GM23338 (cell line): ENCODE measurements around the gene UBL3. TPM values are rescaled to one million over a fixed set of nuclear protein-coding genes. Genes with fewer than 3 reads are reported as not detected.

Experiments
- ATAC-seq: fragments of 200-7000 bp; cut with Tn5 transposase; 3 replicates; pipeline ENCODE4 v1.9.1; 2020
- DNase-seq: peaks from one replicate; pipeline ENCODE4 v3.0.0-alpha.2; 2015; ENCODE audit warnings: low spot score
- H2AFZ ChIP-seq: fragments of 200-600 bp; sonication (generic); 2 replicates; pipeline ENCODE4 v1.8.0; 2016; ENCODE audit warnings: antibody characterized with exemption, mild to moderate bottlenecking, moderate library complexity
- H3F3A ChIP-seq: fragments of 200-600 bp; sonication (generic); replicated peaks from 2 replicates; pipeline ENCODE4 v1.8.0; 2017; ENCODE audit warnings: antibody characterized with exemption, mixed run types, low read depth
- H3K27ac ChIP-seq: fragments of 200-600 bp; sonication (generic); 2 replicates; pipeline ENCODE4 v1.6.1; 2016; ENCODE audit warnings: low read depth
- H3K27me3 ChIP-seq: fragments of 200-600 bp; sonication (generic); 2 replicates; pipeline ENCODE4 v1.8.0; 2016; ENCODE audit warnings: mild to moderate bottlenecking, mixed run types, moderate library complexity; ENCODE audit not compliant: insufficient read depth
- H3K36me3 ChIP-seq: fragments of 200-600 bp; sonication (generic); 2 replicates; pipeline ENCODE4 v1.8.0; 2016; ENCODE audit warnings: mild to moderate bottlenecking; ENCODE audit not compliant: insufficient read depth
- H3K4me1 ChIP-seq: fragments of 200-600 bp; sonication (generic); 2 replicates; pipeline ENCODE4 v1.8.0; 2016; ENCODE audit warnings: mild to moderate bottlenecking, moderate library complexity; ENCODE audit not compliant: insufficient read depth
- H3K4me2 ChIP-seq: fragments of 200-600 bp; sonication (generic); 2 replicates; pipeline ENCODE4 v1.7.1; 2017; ENCODE audit warnings: mixed run types
- H3K4me3 ChIP-seq: fragments of 200-600 bp; sonication (generic); 2 replicates; pipeline ENCODE4 v1.6.1; 2016; ENCODE audit warnings: mixed run types
- H3K79me2 ChIP-seq: fragments of 200-600 bp; sonication (generic); replicated peaks from 2 replicates; pipeline ENCODE4 v1.8.0; 2017; ENCODE audit warnings: mild to moderate bottlenecking; ENCODE audit not compliant: insufficient read depth
- H3K9me2 ChIP-seq: fragments of 200-600 bp; sonication (generic); 2 replicates; pipeline ENCODE4 v1.8.0; 2017; ENCODE audit not compliant: insufficient read depth
- H4K20me1 ChIP-seq: fragments of 200-600 bp; sonication (generic); replicated peaks from 2 replicates; pipeline ENCODE4 v1.8.0; 2017; ENCODE audit warnings: mild to moderate bottlenecking; ENCODE audit not compliant: insufficient read depth
- H3K27ac Mint-ChIP-seq: 2 replicates; pipeline ENCODE4 v1.8.0; 2020; ENCODE audit warnings: inconsistent platforms, mild to moderate bottlenecking, moderate library complexity, mixed read lengths
- H3K27me3 Mint-ChIP-seq: 3 replicates; pipeline ENCODE4 v1.8.0; 2022; ENCODE audit warnings: low read depth, mild to moderate bottlenecking, moderate library complexity, mixed read lengths, inconsistent platforms; ENCODE audit not compliant: insufficient read depth, poor library complexity
- H3K36me3 Mint-ChIP-seq: 3 replicates; pipeline ENCODE4 v1.8.0; 2021; ENCODE audit warnings: low read depth, mild to moderate bottlenecking, inconsistent platforms, moderate library complexity, mixed read lengths
- H3K4me1 Mint-ChIP-seq: 3 replicates; pipeline ENCODE4 v1.8.0; 2020; ENCODE audit warnings: mild to moderate bottlenecking, inconsistent platforms, mixed read lengths
- H3K4me3 Mint-ChIP-seq: 3 replicates; pipeline ENCODE4 v1.8.0; 2021; ENCODE audit warnings: moderate library complexity, mild to moderate bottlenecking, inconsistent platforms, mixed read lengths
- H3K9me3 Mint-ChIP-seq: 3 replicates; pipeline ENCODE4 v1.8.0; 2020; ENCODE audit warnings: moderate library complexity, mild to moderate bottlenecking, inconsistent platforms, mixed read lengths
- CREB1 ChIP-seq: fragments of 250-450 bp; sonication (Bioruptor Pico); IDR thresholded peaks from 2 replicates; pipeline ENCODE4 v1.5.0; 2020; ENCODE audit warnings: low read depth, mild to moderate bottlenecking, moderate library complexity
- EZH2 ChIP-seq: fragments of 200-600 bp; sonication (generic); IDR thresholded peaks from one replicate; pipeline ENCODE4 v1.8.0; 2017; ENCODE audit warnings: antibody characterized with exemption, mild to moderate bottlenecking, low read depth; ENCODE audit not compliant: unreplicated experiment
- JUNB ChIP-seq: IDR thresholded peaks from one replicate; pipeline ENCODE4 v1.6.1; 2016; ENCODE audit warnings: antibody characterized with exemption; ENCODE audit not compliant: unreplicated experiment
- NANOG ChIP-seq: IDR thresholded peaks from 2 replicates; pipeline ENCODE4 v1.6.1; 2016; ENCODE audit warnings: antibody characterized with exemption, borderline replicate concordance
- POLR2AphosphoS5 ChIP-seq: IDR thresholded peaks from 2 replicates; pipeline ENCODE4 v1.6.1; 2016; ENCODE audit warnings: antibody characterized with exemption, low read depth
- STAT1 ChIP-seq: IDR thresholded peaks from one replicate; pipeline ENCODE4 v1.6.1; 2016; ENCODE audit warnings: antibody characterized with exemption; ENCODE audit not compliant: unreplicated experiment
- ZNF114 ChIP-seq: fragments of 250-450 bp; sonication (Bioruptor Pico); IDR thresholded peaks from 2 replicates; pipeline ENCODE4 v1.5.0; 2020; ENCODE audit warnings: mild to moderate bottlenecking, moderate library complexity
- polyA plus RNA-seq: library from polyadenylated mRNA; unstranded; fragments of >200 nt; fragmentation: Nextera tagmentation; extraction: Ambion mirVana; gene quantifications from 2 replicates; pipeline ENCODE4 v1.2.1, GENCODE V29; 2016
- total RNA-seq: library from RNA; depleted of rRNA; stranded (reverse); fragments of >200 nt; shearing (Covaris generic); gene quantifications from 2 replicates; pipeline ENCODE4 v1.2.3, GENCODE V29; 2014
- TF ChIP-seq, protein P1 (sequence below): fragments of 250-450 bp; sonication (Bioruptor Pico); IDR thresholded peaks from 2 replicates; pipeline ENCODE4 v1.5.0; 2020; ENCODE audit warnings: mild to moderate bottlenecking, moderate library complexity
- TF ChIP-seq, protein P2 (sequence below): IDR thresholded peaks from 2 replicates; pipeline ENCODE4 v1.6.1; 2016; ENCODE audit warnings: antibody characterized with exemption

The UBL3 gene
- total and polyA plus RNA-seq, 2 experiments from 2014 or later: 9.7 to 21.1 TPM

DNA sequence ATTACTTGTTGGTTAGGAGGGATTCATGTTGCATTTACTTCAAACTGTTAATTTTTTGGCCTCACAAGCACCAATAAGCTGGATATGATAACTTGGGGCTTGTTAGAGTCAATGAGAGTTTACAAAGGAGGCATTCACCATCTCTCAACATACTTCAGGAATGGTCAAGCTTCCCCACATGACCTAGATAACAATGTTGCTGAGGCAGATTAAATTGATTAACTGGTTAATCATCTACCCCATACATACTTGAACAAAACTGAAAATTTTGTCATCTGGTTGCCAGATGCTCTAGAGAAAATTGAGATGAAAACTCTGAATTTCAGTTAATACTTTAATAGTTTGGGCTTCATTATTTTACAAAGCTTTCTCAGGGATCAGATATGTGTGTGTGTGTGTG, 43.0 kb upstream of the UBL3 start:
- H3K27ac Mint-ChIP-seq: no peak overlapping the region

More for the DNA sequence above, 43.0 kb upstream of the UBL3 start:
- no peak overlapping the region for H3K4me3 ChIP-seq
- ATAC-seq (no peak), DNase-seq (no peak)
- no peaks in the 10 kb centered on the region for H3K27me3 ChIP-seq
- no peaks in the 10 kb centered on the region for H4K20me1 ChIP-seq
- 0 out of 2 replicates have a peak, but pooled peaks cover 3% of the 10 kb centered on the region for H3F3A ChIP-seq
- H3K79me2 ChIP-seq: no peaks in the 10 kb centered on the region
- H3K36me3 Mint-ChIP-seq: no peaks in the 10 kb centered on the region
- no peaks in the 10 kb centered on the region for H3K9me2 ChIP-seq
- no peaks in the 10 kb centered on the region for H3K36me3 ChIP-seq
- no peak overlapping the region; the same call in 1 of the 2 replicates for H2AFZ ChIP-seq
- H3K4me1 Mint-ChIP-seq: peaks cover 17% of the 10 kb centered on the region
- H3K9me3 Mint-ChIP-seq: no peaks in the 10 kb centered on the region
- H3K27me3 Mint-ChIP-seq: no peaks in the 10 kb centered on the region
- no peak overlapping the region for H3K4me3 Mint-ChIP-seq
- no peak for TF ChIP-seq JUNB
- TF ChIP-seq EZH2: no peak
- TF ChIP-seq CREB1 (CRISPR knock-in tag): no peak
- no peak for TF ChIP-seq POLR2AphosphoS5
- no peak for TF ChIP-seq NANOG
- TF ChIP-seq, protein P1, sequence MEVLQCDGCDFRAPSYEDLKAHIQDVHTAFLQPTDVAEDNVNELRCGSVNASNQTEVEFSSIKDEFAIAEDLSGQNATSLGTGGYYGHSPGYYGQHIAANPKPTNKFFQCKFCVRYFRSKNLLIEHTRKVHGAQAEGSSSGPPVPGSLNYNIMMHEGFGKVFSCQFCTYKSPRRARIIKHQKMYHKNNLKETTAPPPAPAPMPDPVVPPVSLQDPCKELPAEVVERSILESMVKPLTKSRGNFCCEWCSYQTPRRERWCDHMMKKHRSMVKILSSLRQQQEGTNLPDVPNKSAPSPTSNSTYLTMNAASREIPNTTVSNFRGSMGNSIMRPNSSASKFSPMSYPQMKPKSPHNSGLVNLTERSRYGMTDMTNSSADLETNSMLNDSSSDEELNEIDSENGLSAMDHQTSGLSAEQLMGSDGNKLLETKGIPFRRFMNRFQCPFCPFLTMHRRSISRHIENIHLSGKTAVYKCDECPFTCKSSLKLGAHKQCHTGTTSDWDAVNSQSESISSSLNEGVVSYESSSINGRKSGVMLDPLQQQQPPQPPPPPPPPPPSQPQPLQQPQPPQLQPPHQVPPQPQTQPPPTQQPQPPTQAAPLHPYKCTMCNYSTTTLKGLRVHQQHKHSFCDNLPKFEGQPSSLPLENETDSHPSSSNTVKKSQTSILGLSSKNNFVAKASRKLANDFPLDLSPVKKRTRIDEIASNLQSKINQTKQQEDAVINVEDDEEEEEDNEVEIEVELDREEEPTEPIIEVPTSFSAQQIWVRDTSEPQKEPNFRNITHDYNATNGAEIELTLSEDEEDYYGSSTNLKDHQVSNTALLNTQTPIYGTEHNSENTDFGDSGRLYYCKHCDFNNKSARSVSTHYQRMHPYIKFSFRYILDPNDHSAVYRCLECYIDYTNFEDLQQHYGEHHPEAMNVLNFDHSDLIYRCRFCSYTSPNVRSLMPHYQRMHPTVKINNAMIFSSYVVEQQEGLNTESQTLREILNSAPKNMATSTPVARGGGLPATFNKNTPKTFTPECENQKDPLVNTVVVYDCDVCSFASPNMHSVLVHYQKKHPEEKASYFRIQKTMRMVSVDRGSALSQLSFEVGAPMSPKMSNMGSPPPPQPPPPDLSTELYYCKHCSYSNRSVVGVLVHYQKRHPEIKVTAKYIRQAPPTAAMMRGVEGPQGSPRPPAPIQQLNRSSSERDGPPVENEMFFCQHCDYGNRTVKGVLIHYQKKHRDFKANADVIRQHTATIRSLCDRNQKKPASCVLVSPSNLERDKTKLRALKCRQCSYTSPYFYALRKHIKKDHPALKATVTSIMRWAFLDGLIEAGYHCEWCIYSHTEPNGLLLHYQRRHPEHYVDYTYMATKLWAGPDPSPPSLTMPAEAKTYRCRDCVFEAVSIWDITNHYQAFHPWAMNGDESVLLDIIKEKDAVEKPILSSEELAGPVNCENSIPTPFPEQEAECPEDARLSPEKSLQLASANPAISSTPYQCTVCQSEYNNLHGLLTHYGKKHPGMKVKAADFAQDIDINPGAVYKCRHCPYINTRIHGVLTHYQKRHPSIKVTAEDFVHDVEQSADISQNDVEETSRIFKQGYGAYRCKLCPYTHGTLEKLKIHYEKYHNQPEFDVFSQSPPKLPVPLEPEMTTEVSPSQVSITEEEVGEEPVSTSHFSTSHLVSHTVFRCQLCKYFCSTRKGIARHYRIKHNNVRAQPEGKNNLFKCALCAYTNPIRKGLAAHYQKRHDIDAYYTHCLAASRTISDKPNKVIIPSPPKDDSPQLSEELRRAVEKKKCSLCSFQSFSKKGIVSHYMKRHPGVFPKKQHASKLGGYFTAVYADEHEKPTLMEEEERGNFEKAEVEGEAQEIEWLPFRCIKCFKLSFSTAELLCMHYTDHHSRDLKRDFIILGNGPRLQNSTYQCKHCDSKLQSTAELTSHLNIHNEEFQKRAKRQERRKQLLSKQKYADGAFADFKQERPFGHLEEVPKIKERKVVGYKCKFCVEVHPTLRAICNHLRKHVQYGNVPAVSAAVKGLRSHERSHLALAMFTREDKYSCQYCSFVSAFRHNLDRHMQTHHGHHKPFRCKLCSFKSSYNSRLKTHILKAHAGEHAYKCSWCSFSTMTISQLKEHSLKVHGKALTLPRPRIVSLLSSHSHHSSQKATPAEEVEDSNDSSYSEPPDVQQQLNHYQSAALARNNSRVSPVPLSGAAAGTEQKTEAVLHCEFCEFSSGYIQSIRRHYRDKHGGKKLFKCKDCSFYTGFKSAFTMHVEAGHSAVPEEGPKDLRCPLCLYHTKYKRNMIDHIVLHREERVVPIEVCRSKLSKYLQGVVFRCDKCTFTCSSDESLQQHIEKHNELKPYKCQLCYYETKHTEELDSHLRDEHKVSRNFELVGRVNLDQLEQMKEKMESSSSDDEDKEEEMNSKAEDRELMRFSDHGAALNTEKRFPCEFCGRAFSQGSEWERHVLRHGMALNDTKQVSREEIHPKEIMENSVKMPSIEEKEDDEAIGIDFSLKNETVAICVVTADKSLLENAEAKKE: no peak
- TF ChIP-seq, protein P2, sequence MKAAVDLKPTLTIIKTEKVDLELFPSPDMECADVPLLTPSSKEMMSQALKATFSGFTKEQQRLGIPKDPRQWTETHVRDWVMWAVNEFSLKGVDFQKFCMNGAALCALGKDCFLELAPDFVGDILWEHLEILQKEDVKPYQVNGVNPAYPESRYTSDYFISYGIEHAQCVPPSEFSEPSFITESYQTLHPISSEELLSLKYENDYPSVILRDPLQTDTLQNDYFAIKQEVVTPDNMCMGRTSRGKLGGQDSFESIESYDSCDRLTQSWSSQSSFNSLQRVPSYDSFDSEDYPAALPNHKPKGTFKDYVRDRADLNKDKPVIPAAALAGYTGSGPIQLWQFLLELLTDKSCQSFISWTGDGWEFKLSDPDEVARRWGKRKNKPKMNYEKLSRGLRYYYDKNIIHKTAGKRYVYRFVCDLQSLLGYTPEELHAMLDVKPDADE: no peak
- no peak for TF ChIP-seq STAT1
- no peak for TF ChIP-seq ZNF114
- no peak overlapping the region for H3K4me2 ChIP-seq
- H3K27ac ChIP-seq: no peak overlapping the region
- 0 out of 2 replicates have a peak, but pooled peaks cover 5% of the 10 kb centered on the region for H3K4me1 ChIP-seq
